Fibroblast of villous mesenchyme (primary cell): ENCODE results near the gene ZDHHC1. TPM values are rescaled to one million over a fixed set of nuclear protein-coding genes. Genes with fewer than 3 reads are reported as not detected.

Experiments used
- DNase-seq: peaks from one replicate; pipeline ENCODE4 v3.0.0-alpha.2; 2010; ENCODE audit warnings: low read depth
- H3K4me3 ChIP-seq: 2 replicates; pipeline ENCODE4 v1.5.1; 2011; ENCODE audit warnings: low read depth, mild to moderate bottlenecking, low read length
- total RNA-seq: library from RNA; depleted of rRNA; stranded (reverse); fragments of >200 nt; gene quantifications from 2 replicates; pipeline ENCODE4 v1.2.3, GENCODE V29; 2012
- TF ChIP-seq, protein P1 (sequence below): IDR thresholded peaks from 2 replicates; pipeline ENCODE4 v1.5.1; 2012; ENCODE audit warnings: low read depth, mild to moderate bottlenecking, low read length; ENCODE audit not compliant: insufficient read depth

The ZDHHC1 gene
- total RNA-seq, 1 donor: 5.2 TPM

DNA sequence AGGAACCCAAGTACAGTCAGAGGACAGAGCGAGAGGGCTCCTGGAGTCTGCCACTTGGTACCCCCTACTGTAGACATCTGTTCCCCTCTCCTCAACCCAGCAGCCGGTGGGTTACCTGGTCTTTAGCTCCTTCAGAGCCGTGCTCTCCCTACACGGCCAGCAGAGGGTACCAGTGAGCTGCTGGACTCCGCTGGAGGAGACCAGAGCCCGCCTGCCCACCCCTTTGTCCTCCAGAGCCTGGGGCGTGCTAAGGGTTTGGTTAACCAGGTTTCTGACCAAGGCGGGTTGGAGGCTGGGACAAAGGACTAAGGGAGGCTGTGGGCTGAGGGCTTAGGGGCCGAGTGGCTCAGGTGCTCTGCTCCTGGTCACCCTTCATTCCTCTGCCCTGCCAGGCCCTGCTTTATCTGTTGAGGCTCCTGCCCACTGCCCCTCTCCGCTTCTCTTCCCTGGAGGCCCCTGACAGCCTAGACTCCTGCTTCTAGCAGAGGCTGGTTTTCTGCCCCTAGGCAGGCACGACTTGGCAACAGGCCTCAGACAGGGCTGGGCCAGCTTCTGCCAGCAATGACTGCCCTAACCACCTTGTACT, 12.0 kb upstream of the ZDHHC1 start:
- TF ChIP-seq, protein P1, sequence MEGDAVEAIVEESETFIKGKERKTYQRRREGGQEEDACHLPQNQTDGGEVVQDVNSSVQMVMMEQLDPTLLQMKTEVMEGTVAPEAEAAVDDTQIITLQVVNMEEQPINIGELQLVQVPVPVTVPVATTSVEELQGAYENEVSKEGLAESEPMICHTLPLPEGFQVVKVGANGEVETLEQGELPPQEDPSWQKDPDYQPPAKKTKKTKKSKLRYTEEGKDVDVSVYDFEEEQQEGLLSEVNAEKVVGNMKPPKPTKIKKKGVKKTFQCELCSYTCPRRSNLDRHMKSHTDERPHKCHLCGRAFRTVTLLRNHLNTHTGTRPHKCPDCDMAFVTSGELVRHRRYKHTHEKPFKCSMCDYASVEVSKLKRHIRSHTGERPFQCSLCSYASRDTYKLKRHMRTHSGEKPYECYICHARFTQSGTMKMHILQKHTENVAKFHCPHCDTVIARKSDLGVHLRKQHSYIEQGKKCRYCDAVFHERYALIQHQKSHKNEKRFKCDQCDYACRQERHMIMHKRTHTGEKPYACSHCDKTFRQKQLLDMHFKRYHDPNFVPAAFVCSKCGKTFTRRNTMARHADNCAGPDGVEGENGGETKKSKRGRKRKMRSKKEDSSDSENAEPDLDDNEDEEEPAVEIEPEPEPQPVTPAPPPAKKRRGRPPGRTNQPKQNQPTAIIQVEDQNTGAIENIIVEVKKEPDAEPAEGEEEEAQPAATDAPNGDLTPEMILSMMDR: peak; percentile 96
- DNase-seq: peak; percentile 71

DNA sequence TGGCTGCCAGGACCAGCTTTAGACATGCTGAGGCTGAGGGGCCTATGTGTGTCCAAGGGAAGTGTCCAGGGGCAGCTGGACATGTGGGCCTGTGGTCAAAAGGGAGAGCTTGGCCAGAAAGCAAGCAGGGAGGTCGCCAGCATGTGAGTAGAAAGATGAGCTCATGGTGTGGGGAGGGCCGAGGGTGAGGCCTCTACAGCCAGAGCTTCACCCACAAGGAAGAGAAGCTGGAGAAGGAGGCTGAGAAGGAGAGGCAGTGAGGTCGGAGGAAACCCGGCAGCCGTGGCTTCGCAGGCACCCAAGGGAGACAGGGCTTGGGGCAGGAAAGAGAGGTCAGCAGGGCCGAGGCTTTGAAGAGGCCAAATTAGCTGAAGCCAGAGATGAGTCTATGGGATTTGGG, 10.7 kb upstream of the ZDHHC1 start:
- TF ChIP-seq, protein P1: no peak
- H3K4me3 ChIP-seq: no peak overlapping the region
- no peak for DNase-seq

More for the DNA sequence above, 12.0 kb upstream of the ZDHHC1 start:
- H3K4me3 ChIP-seq: no peak overlapping the region

DNA sequence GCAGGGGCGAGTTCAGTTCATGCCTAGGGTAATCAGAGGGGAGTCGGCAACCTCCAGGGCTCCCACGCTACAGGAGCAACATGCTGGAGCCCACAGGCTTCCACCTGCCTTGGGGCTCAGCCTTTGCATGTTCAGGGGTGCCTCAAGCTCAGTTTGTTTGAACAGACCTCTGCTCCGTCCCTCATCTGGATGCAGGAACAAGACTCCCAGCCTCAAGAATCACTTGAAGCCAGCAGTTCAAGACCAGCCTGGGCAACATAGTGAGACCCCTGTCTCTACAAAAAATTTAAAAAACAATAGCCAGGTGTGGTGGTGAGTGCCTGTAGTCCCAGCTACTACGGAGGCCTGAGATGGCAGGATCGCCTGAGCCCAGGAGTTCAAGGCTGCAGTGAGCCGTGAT, 9.7 kb upstream of the ZDHHC1 start:
- no peak overlapping the region for H3K4me3 ChIP-seq
- TF ChIP-seq, protein P1: no peak
- no peak for DNase-seq

DNA sequence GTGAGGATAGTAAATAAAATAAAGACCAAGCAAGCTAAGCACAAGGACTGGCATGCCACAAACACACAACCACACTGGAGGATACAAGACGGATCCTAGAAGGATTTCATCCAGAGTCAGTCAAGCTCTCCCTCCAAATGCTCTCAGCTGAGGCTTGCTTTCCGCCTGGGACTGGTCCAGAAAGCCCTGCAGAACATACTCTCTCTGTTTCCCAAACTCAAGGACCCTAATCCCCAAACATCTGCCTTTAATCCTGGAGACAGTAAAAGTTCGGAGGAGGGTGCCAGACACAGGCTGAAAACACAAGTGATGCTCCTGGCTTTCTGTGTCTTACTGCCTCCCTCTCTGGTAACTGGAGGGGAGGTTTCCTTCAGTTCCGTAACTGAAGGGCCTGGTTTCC, 9.3 kb upstream of the ZDHHC1 start:
- DNase-seq: no peak
- TF ChIP-seq, protein P1: no peak
- H3K4me3 ChIP-seq: no peak overlapping the region

DNA sequence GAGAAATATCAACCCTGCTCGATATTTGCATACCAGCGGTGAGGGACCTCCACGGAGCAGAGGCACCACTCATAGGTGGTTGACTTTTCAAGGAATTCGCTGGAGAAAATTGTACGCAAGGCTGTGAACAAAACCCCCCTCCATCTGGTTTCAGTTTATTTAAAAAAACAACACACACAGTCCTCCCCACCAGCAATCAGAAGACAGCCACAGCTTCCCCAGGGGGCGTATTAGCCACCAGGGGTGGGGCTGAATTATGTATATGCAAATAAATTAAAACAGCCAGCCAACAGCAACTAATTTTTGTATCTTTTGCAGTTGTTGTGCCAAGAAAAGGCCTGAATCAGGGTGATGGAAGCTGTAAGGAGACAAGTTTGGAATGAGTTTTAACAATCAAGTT, 8.8 kb upstream of the ZDHHC1 start:
- H3K4me3 ChIP-seq: no peak overlapping the region
- TF ChIP-seq, protein P1: no peak
- peak; percentile 25 for DNase-seq

DNA sequence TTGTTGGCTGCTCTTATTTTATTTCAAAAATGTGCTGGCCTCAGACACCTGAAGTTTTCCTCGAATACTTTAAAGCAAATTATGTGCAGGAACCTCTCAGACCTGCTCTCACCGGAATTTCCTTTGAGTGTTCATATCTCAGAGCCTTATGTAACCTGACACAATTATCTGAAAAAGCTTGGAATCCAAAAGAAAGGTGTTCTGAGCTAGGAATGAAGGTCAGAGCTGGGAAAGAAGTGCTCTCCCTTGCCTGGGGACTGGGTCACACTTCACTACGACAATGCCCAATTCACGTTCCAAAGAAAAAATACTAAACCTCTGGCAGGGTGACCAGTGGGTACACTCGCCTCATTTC, 8.0 kb upstream of the ZDHHC1 start:
- TF ChIP-seq, protein P1: no peak
- H3K4me3 ChIP-seq: no peak overlapping the region
- no peak for DNase-seq

DNA sequence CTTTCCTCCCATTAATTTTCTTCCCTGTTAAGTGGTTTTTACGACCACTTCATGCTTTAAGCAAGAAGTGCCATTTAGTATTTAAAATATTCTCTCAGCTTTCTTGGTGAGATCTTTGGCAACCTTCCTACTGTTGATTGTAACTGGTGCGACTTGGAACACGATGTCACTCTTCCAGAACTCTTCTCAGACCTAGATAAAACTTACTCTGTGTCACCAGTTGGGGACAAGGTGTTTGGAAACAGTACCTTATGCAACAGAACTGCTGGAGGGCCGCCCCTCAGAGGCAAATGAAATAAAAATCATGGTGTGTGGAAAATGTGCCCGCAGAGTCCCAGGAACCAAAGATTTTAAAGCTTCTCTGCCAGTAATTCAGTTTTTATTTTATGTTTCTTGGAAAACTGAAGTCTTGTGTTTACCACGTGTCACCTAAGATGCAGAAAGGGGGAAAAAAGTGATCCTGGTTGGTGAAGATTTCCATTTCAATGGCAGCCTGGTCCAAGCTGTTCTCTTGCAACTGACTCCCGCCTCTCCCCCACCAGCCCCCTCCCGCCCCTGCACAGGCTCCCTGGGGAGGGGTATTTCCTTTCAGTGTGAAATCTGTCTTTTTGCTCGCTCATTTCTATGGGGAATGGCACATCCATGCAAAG, 7.5 kb upstream of the ZDHHC1 start:
- TF ChIP-seq, protein P1: no peak

More for the DNA sequence above, 7.5 kb upstream of the ZDHHC1 start:
- no peak for DNase-seq
- no peak overlapping the region for H3K4me3 ChIP-seq
